Common myeloid progenitor, CD34-positive (primary cell): ENCODE measurements around the gene AHI1.

Experiments
- CTCF ChIA-PET: fragments of 350-600 bp; sonication (Branson Sonifier 250); formaldehyde crosslinking; loops from one replicate; lab custom pipeline; 2021; ENCODE audit warnings: antibody characterized with exemption; lab: Charles Lee
- POLR2A ChIA-PET: fragments of 350-600 bp; sonication (Branson Sonifier 250); formaldehyde crosslinking; loops from one replicate; lab custom pipeline; 2021; ENCODE audit warnings: antibody characterized with exemption; lab: Charles Lee
- DNase-seq, 3 donors: peaks; one replicate each; pipeline versions ENCODE4 v3.0.0 to v3.0.0-alpha.2; 2013
- H3K27ac ChIP-seq, 2 experiments: 1 replicate in 1 of 2; 2 replicates in 1 of 2; pipeline ENCODE4 v1.7.0; 2013; ENCODE audit warnings: inconsistent platforms in 2 of 2, low read length in 2 of 2, mild to moderate bottlenecking in 2 of 2, low read depth in 1 of 2, moderate library complexity in 1 of 2; ENCODE audit not compliant: severe bottlenecking in 2 of 2, insufficient read depth in 1 of 2, poor library complexity in 1 of 2
- H3K27me3 ChIP-seq, 5 experiments: replicated peaks in 2 of 5; 1 replicate in 3 of 5; 2 replicates in 2 of 5; pipeline versions ENCODE4 v1.6.1 to v1.7.0; 2013; ENCODE audit warnings: low read length in 4 of 5, mild to moderate bottlenecking in 2 of 5, moderate library complexity in 2 of 5, inconsistent platforms in 1 of 5; ENCODE audit not compliant: insufficient read depth in 5 of 5, control insufficient read depth in 4 of 5
- H3K36me3 ChIP-seq, 4 experiments: 1 replicate in 2 of 4; 2 replicates in 2 of 4; pipeline versions ENCODE4 v1.6.1 to v1.7.0; 2013; ENCODE audit warnings: low read length in 3 of 4, control low read depth in 1 of 4, mild to moderate bottlenecking in 1 of 4; ENCODE audit not compliant: control insufficient read depth in 4 of 4, insufficient read depth in 4 of 4
- H3K4me1 ChIP-seq, 4 experiments: 1 replicate in 3 of 4; 2 replicates in 1 of 4; pipeline versions ENCODE4 v1.6.1 to v1.7.1; 2013; ENCODE audit warnings: low read length in 3 of 4, mild to moderate bottlenecking in 3 of 4, control low read depth in 1 of 4, inconsistent platforms in 1 of 4, moderate library complexity in 1 of 4; ENCODE audit not compliant: control insufficient read depth in 4 of 4, insufficient read depth in 4 of 4; ENCODE audit errors: control extremely low read depth in 1 of 4
- H3K4me3 ChIP-seq, 7 experiments: 1 replicate in 4 of 7; 2 replicates in 3 of 7; pipeline versions ENCODE4 v1.5.1 to v1.7.0; 2013; ENCODE audit warnings: mild to moderate bottlenecking in 7 of 7, low read length in 6 of 7, moderate library complexity in 6 of 7, inconsistent platforms in 2 of 7, low read depth in 2 of 7, control low read depth in 1 of 7; ENCODE audit not compliant: insufficient read depth in 4 of 7, control insufficient read depth in 1 of 7; ENCODE audit errors: extremely low read depth in 1 of 7
- H3K9me3 ChIP-seq, 5 experiments: 1 replicate in 4 of 5; 2 replicates in 1 of 5; pipeline versions ENCODE4 v1.6.1 to v1.7.1; 2013; ENCODE audit warnings: low read length in 4 of 5, mild to moderate bottlenecking in 2 of 5, inconsistent platforms in 1 of 5, low read depth in 1 of 5, moderate library complexity in 1 of 5; ENCODE audit not compliant: control insufficient read depth in 4 of 5, insufficient read depth in 2 of 5; ENCODE audit errors: control extremely low read depth in 1 of 5
- WGBS: methylation state at CpG from one replicate; pipeline ENCODE4 v1.1.5; 2013; ENCODE audit not compliant: insufficient coverage; 5-methylcytosine and 5-hydroxymethylcytosine counted together

AHI1 gene

GRCh38 chr6:135268740-135269139 is 228.8 kb downstream of the AHI1 start:
- DNase-seq: no peak
- CTCF ChIA-PET: interaction anchor here (0.7 to 1.8 kb wide), 8 partner anchors 9 to 85 kb away, joined by 3 to 7 read pairs (median 4); no protein-coding TSS in a partner anchor

GRCh38 chr6:135268263-135268662 is 229.3 kb downstream of the AHI1 start:
- Histone ChIP-seq H3K4me1 (peaks cover 8 to 15% (median 11%) of the 10 kb centered on the region in 4 experiments), H3K4me3 (no peak overlapping the region), H3K27ac (no peak overlapping the region), H3K9me3 (no peaks in the 10 kb centered on the region), H3K27me3 (no peaks in the 10 kb centered on the region), H3K36me3 (no peaks in the 10 kb centered on the region)
- 89% methylated on average over 1 of the region's 3 CpGs for WGBS
- ChIA-PET CTCF (interaction anchor here (0.7 to 1.8 kb wide), 8 partner anchors 8 to 84 kb away, joined by 3 to 7 read pairs (median 4); no protein-coding TSS in a partner anchor), POLR2A (interaction anchor here (0.6 to 0.7 kb wide), 2 partner anchors 9 to 13 kb away, joined by 3 to 5 read pairs; no protein-coding TSS in a partner anchor)
- DNase-seq: no peak

More at GRCh38 chr6:135268740-135269139, 228.8 kb downstream of the AHI1 start:
- no peak overlapping the region for H3K27ac ChIP-seq
- no peak overlapping the region for H3K4me3 ChIP-seq
- no peaks in the 10 kb centered on the region for H3K9me3 ChIP-seq
- POLR2A ChIA-PET: interaction anchor here (0.6 kb wide), 1 partner anchor 8 kb away, joined by 3 read pairs; no protein-coding TSS in a partner anchor
- H3K36me3 ChIP-seq: no peaks in the 10 kb centered on the region
- H3K27me3 ChIP-seq: no peaks in the 10 kb centered on the region
- peaks cover 8 to 15% (median 11%) of the 10 kb centered on the region in 4 experiments for H3K4me1 ChIP-seq
- WGBS: 100% methylated on average over 3 of the region's 3 CpGs

GRCh38 chr6:135267085-135267484 is 230.5 kb downstream of the AHI1 start:
- peaks cover 8 to 21% (median 16%) of the 10 kb centered on the region in 4 experiments for H3K4me1 ChIP-seq
- H3K4me3 ChIP-seq: no peak overlapping the region
- H3K9me3 ChIP-seq: no peaks in the 10 kb centered on the region
- no peak for DNase-seq
- H3K27ac ChIP-seq: no peak overlapping the region
- ChIA-PET POLR2A (no interaction called here), CTCF (interaction anchor here (0.6 to 1.3 kb wide), 5 partner anchors 9 to 323 kb away, joined by 3 to 5 read pairs (median 3); no protein-coding TSS in a partner anchor)
- no peaks in the 10 kb centered on the region for H3K27me3 ChIP-seq
- no peaks in the 10 kb centered on the region for H3K36me3 ChIP-seq
- 80% methylated on average over 1 of the region's 2 CpGs for WGBS

- Histone ChIP-seq H3K4me3 (no peak overlapping the region), H3K36me3 (no peaks in the 10 kb centered on the region), H3K27me3 (no peaks in the 10 kb centered on the region), H3K27ac (no peak overlapping the region), H3K9me3 (no peaks in the 10 kb centered on the region), H3K4me1 (peaks cover 8 to 25% (median 20%) of the 10 kb centered on the region in 4 experiments)
- ChIA-PET CTCF (interaction anchor here (0.7 to 1.0 kb wide), 3 partner anchors 23 to 324 kb away, joined by 3 read pairs; no protein-coding TSS in a partner anchor), POLR2A (no interaction called here)
- no CpG with 5 or more reads among the region's 8 CpGs for WGBS
- no peak for DNase-seq
Observed at GRCh38 chr6:135266675-135267074, 230.9 kb downstream of the AHI1 start.

- CTCF ChIA-PET: interaction anchor here (0.6 kb wide), 1 partner anchor 79 kb away, joined by 3 read pairs; no protein-coding TSS in a partner anchor
- Histone ChIP-seq H3K27me3 (no peaks in the 10 kb centered on the region), H3K4me3 (no peak overlapping the region), H3K27ac (no peak overlapping the region), H3K4me1 (peaks cover 2 to 21% (median 14%) of the 10 kb centered on the region in 4 experiments), H3K9me3 (no peaks in the 10 kb centered on the region), H3K36me3 (no peaks in the 10 kb centered on the region)
- 83% methylated on average over 2 of the region's 3 CpGs for WGBS
- no peak for DNase-seq
- POLR2A ChIA-PET: no interaction called here
Observed at GRCh38 chr6:135265278-135265677, 232.3 kb downstream of the AHI1 start.

GRCh38 chr6:135261872-135262725 is 235.4 kb downstream of the AHI1 start:
- POLR2A ChIA-PET: interaction anchor here (0.6 to 1.9 kb wide), 4 partner anchors 18 to 90 kb away, joined by 3 to 8 read pairs (median 4); no protein-coding TSS in a partner anchor

More at GRCh38 chr6:135261872-135262725, 235.4 kb downstream of the AHI1 start:
- no peaks in the 10 kb centered on the region for H3K27me3 ChIP-seq
- H3K36me3 ChIP-seq: no peaks in the 10 kb centered on the region
- H3K9me3 ChIP-seq: no peaks in the 10 kb centered on the region
- H3K27ac ChIP-seq: peak overlapping the region in 1 of 2 experiments; percentile 26
- peak; percentile 58 to 81 (median 72) for DNase-seq
- CTCF ChIA-PET: interaction anchor here (0.8 to 3.0 kb wide), 8 partner anchors 9 to 161 kb away, joined by 3 to 17 read pairs (median 5); no protein-coding TSS in a partner anchor
- 39% methylated on average over 14 of the region's 15 CpGs for WGBS
- H3K4me3 ChIP-seq: peak overlapping the region in 1 of 7 experiments; percentile 5
- H3K4me1 ChIP-seq: peaks cover 0 to 33% (median 14%) of the 10 kb centered on the region in 4 experiments
